ENCODE data around the gene THRB. TPM values are rescaled to one million over a fixed set of nuclear protein-coding genes. Genes with fewer than 3 reads are reported as not detected.
A peak's percentile ranks its signal among the peaks of the same experiment; 100 is the strongest.

THRB gene
- total and polyA plus RNA-seq, 12 donors, result 3.8 to 32.8 (median 26.0) TPM

GRCh38 chr3:24396338-24396737 lies 98.3 kb downstream of the THRB start:
- DNase-seq, result no peak
- no peak overlapping the region for H3K27ac ChIP-seq
- WGBS, 2 donors, result 50 to 59% methylated on average over 4 of the region's 4 CpGs
- no peaks in the 10 kb centered on the region for H3K27me3 ChIP-seq
- ATAC-seq, result no peak
- H3K4me3 ChIP-seq, result no peak overlapping the region
- H3K36me3 ChIP-seq, result no peaks in the 10 kb centered on the region
- no peaks in the 10 kb centered on the region for H3K9me3 ChIP-seq
- TF ChIP-seq CTCF (IDR thresholded peaks at IDR 0.05), result no peak
- H3K4me1 ChIP-seq, result peaks cover 0 to 25% (median 17%) of the 10 kb centered on the region in 9 donors
- intact Hi-C loops (cut with DNase I), result no loop called here

- WGBS, 2 donors, result 79 to 84% methylated on average over 2 of the region's 2 CpGs
- Histone ChIP-seq H3K36me3 (no peaks in the 10 kb centered on the region), H3K4me1 (peaks cover 0 to 14% (median 5%) of the 10 kb centered on the region in 9 donors), H3K27ac (no peak overlapping the region), H3K27me3 (no peaks in the 10 kb centered on the region), H3K4me3 (no peak overlapping the region), H3K9me3 (no peaks in the 10 kb centered on the region)
- DNase-seq, result no peak
- intact Hi-C loops (cut with DNase I), result no loop called here
- no peak for TF ChIP-seq CTCF (IDR thresholded peaks at IDR 0.05)
- peak in 1 of 8 donors; percentile 30 for ATAC-seq
These were observed 99.9 kb downstream of the THRB start for GRCh38 chr3:24394754-24395153.

DNA sequence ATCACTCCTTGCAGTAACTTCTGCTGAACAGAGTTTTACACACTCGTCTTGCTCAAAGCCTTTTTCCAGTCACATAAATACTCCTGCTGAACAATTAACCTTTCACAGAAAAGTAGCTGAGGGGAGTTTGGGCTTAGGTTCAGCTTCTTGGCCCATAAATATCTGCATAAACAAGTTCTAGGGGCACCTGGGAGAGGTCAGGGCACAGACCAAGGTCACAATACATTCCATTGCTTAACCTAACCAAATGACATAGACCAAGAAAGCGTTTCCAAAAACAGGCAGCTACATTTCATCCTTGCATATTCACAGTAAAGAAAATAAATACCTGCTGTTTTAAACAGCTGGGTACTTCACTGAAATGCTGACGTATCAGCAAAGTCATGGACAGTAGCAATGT lies 101.3 kb downstream of the THRB start:
- DNase-seq, result no peak
- no peaks in the 10 kb centered on the region for H3K36me3 ChIP-seq
- TF ChIP-seq CTCF (IDR thresholded peaks at IDR 0.05), result no peak
- H3K4me1 ChIP-seq, result peaks cover 0 to 27% (median 4%) of the 10 kb centered on the region in 9 donors
- no peaks in the 10 kb centered on the region for H3K27me3 ChIP-seq
- intact Hi-C loops (cut with DNase I), result no loop called here
- no peak for ATAC-seq
- no peaks in the 10 kb centered on the region for H3K9me3 ChIP-seq
- no peak overlapping the region for H3K27ac ChIP-seq
- 58 to 65% methylated on average over 3 of the region's 3 CpGs for WGBS, 2 donors
- H3K4me3 ChIP-seq, result no peak overlapping the region

DNA sequence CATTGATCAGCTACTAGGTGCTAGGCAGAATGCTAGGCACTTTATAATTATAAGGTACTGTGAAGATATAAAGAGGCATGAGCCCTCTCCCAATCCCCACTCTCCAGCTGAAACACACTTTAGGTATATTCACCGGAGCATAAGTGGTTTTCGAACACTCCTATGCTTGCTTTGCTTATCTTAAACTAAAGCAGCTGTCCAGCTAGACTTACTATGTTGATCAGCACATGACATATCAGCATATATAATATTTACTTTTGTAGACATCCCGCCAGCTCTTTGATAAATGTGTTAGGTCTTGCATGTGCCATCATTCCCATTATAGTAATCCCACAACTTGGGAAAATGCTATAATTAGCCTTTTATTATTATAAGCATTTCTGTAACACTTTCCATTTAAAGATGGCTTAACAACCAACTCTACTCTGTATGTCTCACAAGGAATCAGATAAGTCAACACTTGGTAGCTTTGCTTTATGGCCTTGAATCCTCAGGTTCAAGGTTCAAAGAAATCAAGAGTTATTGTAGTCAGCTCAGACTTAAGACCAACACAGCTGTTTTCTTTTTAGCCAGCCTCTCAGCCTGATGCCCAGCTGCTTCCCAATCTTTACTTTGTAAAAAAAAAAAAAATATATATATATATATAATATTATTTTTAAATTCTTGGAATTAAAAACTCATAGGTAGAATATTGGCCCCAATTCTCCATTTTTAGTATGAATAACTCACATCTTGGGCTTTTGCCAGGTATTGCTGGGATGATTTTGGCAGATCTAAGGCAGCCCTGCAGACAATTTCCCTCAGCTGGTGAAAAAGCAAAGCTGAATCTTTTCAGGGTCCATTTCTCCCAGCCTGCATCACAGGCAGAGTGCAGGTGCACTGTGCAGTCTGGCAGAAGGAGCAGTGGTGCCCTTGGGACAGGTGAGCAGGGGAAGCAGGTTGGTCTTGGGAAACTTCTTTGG lies 104.2 kb downstream of the THRB start:
- 91 to 92% methylated on average over 3 of the region's 3 CpGs for WGBS, 2 donors
- no peak overlapping the region for H3K27ac ChIP-seq
- H3K27me3 ChIP-seq, result no peaks in the 10 kb centered on the region
- H3K4me3 ChIP-seq, result no peak overlapping the region
- H3K36me3 ChIP-seq, result no peaks in the 10 kb centered on the region
- no peak for DNase-seq
- H3K4me1 ChIP-seq, result peaks cover 0 to 39% (median 6%) of the 10 kb centered on the region in 9 donors
- intact Hi-C loops (cut with DNase I), result no loop called here
- ATAC-seq, result no peak
- no peaks in the 10 kb centered on the region for H3K9me3 ChIP-seq
- TF ChIP-seq CTCF (IDR thresholded peaks at IDR 0.05), result no peak
